Activated gamma-delta T cell (primary cell): ENCODE measurements around the gene APLF.
A peak's percentile ranks its signal among the peaks of the same experiment; 100 is the strongest.
"Not testable (repeated sequence)": the region's sequence is repeated elsewhere in the genome, so short reads cannot be mapped to it uniquely, and the experiment has no call there.

ENCODE experiments used
- DNase-seq: peaks from one replicate; lab custom pipeline; 2025; lab: John Stamatoyannopoulos, UW

APLF gene

GRCh38 chr2:68529156-68529555 lies 61.8 kb downstream of the APLF start:
- DNase-seq, result not testable (repeated sequence)

GRCh38 chr2:68529651-68530050 lies 62.3 kb downstream of the APLF start:
- DNase-seq, result peak; percentile 6

- DNase-seq, result no peak
These were observed 68.6 kb downstream of the APLF start for GRCh38 chr2:68536000-68536399.

GRCh38 chr2:68537011-68537410 lies 69.6 kb downstream of the APLF start:
- DNase-seq, result no peak

GRCh38 chr2:68537809-68538208 lies 70.4 kb downstream of the APLF start:
- no peak for DNase-seq

GRCh38 chr2:68544811-68545210 lies 77.4 kb downstream of the APLF start:
- DNase-seq, result no peak

- no peak for DNase-seq
These were observed 81.0 kb downstream of the APLF start for GRCh38 chr2:68548396-68548795.

GRCh38 chr2:68553098-68553497 lies 85.7 kb downstream of the APLF start:
- no peak for DNase-seq

- DNase-seq, result not testable (repeated sequence)
These were observed 88.2 kb downstream of the APLF start for GRCh38 chr2:68555425-68556206.

- no peak for DNase-seq
These were observed 89.0 kb downstream of the APLF start for GRCh38 chr2:68556381-68556780.

- DNase-seq, result no peak
These were observed 91.2 kb downstream of the APLF start for GRCh38 chr2:68558576-68558975.

GRCh38 chr2:68559692-68560091 lies 92.3 kb downstream of the APLF start:
- DNase-seq, result no peak

GRCh38 chr2:68560545-68560944 lies 93.2 kb downstream of the APLF start:
- no peak for DNase-seq

- no peak for DNase-seq
These were observed 94.0 kb downstream of the APLF start for GRCh38 chr2:68561372-68561771.

- DNase-seq, result no peak
These were observed 95.5 kb downstream of the APLF start for GRCh38 chr2:68562934-68563333.

GRCh38 chr2:68564426-68564825 lies 97.0 kb downstream of the APLF start:
- no peak for DNase-seq

- DNase-seq, result no peak
These were observed 97.9 kb downstream of the APLF start for GRCh38 chr2:68565273-68565672.

GRCh38 chr2:68565858-68566257 lies 98.5 kb downstream of the APLF start:
- DNase-seq, result no peak

- DNase-seq, result no peak
These were observed 99.0 kb downstream of the APLF start for GRCh38 chr2:68566362-68566761.

GRCh38 chr2:68568116-68568515 lies 100.7 kb downstream of the APLF start:
- DNase-seq, result no peak

GRCh38 chr2:68569604-68570003 lies 102.2 kb downstream of the APLF start:
- DNase-seq, result no peak

GRCh38 chr2:68570434-68570833 lies 103.0 kb downstream of the APLF start:
- not testable (repeated sequence) for DNase-seq

GRCh38 chr2:68574202-68574791 lies 106.9 kb downstream of the APLF start:
- no peak for DNase-seq

GRCh38 chr2:68577183-68577582 lies 109.8 kb downstream of the APLF start:
- DNase-seq, result no peak
